Stimulated activated effector memory CD8-positive, alpha-beta T cell treated with anti-CD3 and anti-CD28 coated beads, Interleukin-12 subunit alpha, Interleukin-12 subunit beta, amount 100 ng/mL, for 72 hours (primary cell): Measurements from ENCODE around the gene FOXN1.

Experiments used
- ATAC-seq: fragments of 150-1000 bp; cut with Tn5 transposase; 2 replicates; pipeline ENCODE4 v1.10.0; 2021
- DNase-seq, 2 donors: peaks; one replicate each; pipeline ENCODE4 v3.0.0; 2021 to 2022; ENCODE audit warnings: low spot score in 2 of 2
- H3K27ac Mint-ChIP-seq: one replicate; pipeline ENCODE4 v1.8.0; 2022; ENCODE audit warnings: mild to moderate bottlenecking, mixed read lengths
- H3K36me3 Mint-ChIP-seq: one replicate; pipeline ENCODE4 v1.8.0; 2022; ENCODE audit warnings: mild to moderate bottlenecking, mixed read lengths
- H3K4me1 Mint-ChIP-seq: one replicate; pipeline ENCODE4 v1.8.0; 2022; ENCODE audit warnings: mixed read lengths
- H3K4me3 Mint-ChIP-seq: one replicate; pipeline ENCODE4 v1.8.0; 2022; ENCODE audit warnings: mild to moderate bottlenecking, mixed read lengths
- H3K9me3 Mint-ChIP-seq: one replicate; pipeline ENCODE4 v1.8.0; 2022; ENCODE audit warnings: mixed read lengths

The FOXN1 gene

DNA sequence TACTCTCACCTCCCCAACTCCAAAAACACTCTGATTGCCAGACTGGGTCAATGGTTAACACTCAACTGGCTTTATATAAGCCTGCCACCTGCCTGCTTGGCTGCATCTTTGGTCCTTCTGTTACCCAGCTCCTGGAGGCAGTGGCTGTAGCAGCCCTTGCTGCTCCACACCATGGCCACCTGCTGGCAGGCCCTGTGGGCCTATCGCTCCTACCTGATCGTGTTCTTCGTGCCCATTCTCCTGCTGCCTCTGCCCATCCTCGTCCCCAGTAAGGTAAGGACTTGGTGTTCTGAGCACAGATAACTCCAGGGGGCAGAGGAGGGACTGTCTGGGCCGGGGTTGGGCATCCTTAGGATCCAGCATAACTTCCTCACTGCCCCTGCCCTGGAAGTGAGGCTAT, 32.6 kb upstream of the FOXN1 start, which contains the start of gene SLC13A2:
Gene SLC13A2, plus strand, starts transcription at position 103 of the 400 bp plus-strand sequence. Its CDS starts 69 bp downstream, at position 172.
- ATAC-seq (no peak), DNase-seq (no peak)
- no peaks in the 10 kb centered on the region for H3K9me3 Mint-ChIP-seq
- no peak within 1 kb of the TSS for H3K27ac Mint-ChIP-seq
- H3K36me3 Mint-ChIP-seq: no peaks in the 10 kb centered on the region
- H3K4me1 Mint-ChIP-seq: peaks cover 23% of the 10 kb centered on the region
- no peak within 1 kb of the TSS for H3K4me3 Mint-ChIP-seq

DNA sequence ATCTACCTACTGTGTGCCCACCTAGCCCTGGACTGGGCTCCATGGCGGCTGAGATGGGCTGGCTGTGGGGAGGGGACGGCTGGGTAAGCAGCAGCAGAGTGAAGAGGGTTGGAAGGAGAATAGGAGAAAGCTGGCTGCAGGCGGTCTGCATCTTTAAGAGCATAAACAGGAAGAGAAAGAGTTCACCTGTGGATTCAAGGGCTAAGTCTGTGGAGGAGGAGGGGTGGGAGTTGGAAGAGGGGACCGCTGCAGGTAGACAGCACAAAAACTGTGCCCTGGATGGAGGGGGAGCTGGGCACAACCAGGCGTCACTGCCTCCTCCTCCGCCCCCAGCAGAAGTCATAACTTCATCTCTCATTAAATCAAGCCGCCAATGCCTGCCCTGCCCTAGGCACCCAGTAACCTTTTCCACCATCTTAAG, 32.0 kb upstream of the FOXN1 start:
- Mint-ChIP-seq H3K4me1 (peaks cover 17% of the 10 kb centered on the region), H3K9me3 (no peaks in the 10 kb centered on the region), H3K27ac (no peak overlapping the region), H3K4me3 (no peak overlapping the region), H3K36me3 (no peaks in the 10 kb centered on the region)
- DNase-seq: no peak
- ATAC-seq: no peak

DNA sequence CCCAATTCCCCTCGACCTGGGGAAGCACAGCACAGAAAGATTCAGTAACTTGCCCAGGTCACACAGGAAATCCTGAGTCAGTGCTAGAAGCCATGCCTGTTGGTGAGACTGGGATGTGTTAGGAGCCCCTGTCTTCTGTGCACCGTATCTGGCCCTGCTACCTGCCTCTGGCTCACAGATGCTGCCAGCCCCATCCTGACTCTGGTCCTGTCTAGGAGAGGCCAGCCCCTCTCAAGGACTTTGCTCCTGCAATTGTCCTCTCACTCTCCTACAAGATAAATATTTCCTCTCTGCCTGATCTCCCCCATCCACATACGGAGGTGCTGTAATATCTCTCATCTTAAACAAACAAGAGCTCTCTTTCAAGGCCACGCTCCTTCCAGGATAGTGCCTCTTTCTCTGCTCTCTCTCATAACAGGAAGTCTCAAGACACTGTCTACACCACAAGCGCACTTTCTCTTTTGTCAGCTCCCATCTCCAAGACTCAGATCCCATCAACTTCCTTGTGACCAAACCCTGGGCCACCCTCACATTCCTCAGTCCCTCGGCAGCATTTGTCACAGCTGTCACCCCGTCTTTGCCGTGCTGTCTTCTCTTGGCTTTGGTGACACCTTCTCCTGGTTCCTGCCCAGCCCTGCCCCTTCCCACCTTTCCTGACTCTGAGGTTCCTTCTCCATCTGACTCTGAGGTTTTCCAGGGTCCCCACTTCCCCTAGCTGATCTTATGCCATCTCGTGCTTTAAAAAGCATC, 30.8 kb upstream of the FOXN1 start:
- Mint-ChIP-seq H3K36me3 (no peaks in the 10 kb centered on the region), H3K27ac (peak overlapping the region; percentile 24), H3K4me1 (peaks cover 17% of the 10 kb centered on the region), H3K9me3 (no peaks in the 10 kb centered on the region), H3K4me3 (no peak overlapping the region)
- ATAC-seq: no peak
- no peak for DNase-seq

DNA sequence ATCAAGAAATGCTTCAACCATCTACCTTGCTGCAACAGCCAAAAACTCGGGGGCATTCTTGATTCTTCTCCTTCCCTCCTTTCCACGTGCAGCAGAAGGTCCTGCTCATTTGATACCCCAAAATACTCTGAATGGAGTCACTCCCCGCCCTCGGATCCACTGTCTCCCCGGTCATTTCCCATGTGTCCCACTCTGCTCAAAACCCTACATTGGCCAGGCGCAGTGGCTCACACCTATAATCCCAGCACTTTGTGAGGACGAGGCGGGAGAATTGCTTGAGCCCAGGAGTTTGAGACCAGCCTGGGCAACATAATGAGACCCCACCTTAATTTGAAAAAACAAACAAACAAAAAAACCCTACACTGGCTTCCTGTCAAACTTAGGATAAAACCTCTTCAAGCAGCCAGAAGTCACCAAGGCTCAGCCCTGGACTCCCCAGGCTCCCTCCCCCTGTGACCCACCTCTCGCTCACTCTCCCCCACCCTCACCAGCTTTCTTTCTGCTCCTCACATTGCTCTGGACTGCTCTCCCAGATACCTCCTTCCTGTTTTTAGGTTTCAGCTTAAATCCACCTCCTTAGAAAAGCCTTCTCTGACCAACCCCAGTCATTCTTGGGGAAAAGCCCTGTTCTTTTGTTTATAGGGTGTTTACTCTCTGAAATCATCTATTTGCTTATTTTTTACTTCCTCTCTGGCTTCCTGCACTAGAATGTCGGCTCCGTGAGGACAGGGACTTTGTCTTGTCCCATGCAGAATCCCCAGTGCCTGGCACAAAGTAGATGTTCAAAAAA, 29.9 kb upstream of the FOXN1 start:
- no peak for ATAC-seq
- no peak overlapping the region for H3K4me3 Mint-ChIP-seq
- H3K36me3 Mint-ChIP-seq: no peaks in the 10 kb centered on the region
- no peak for DNase-seq
- peaks cover 17% of the 10 kb centered on the region for H3K4me1 Mint-ChIP-seq
- H3K9me3 Mint-ChIP-seq: no peaks in the 10 kb centered on the region
- H3K27ac Mint-ChIP-seq: peak overlapping the region; percentile 24

- Mint-ChIP-seq H3K9me3 (no peaks in the 10 kb centered on the region), H3K4me1 (peaks cover 17% of the 10 kb centered on the region), H3K4me3 (no peak overlapping the region), H3K36me3 (no peaks in the 10 kb centered on the region), H3K27ac (no peak overlapping the region)
- DNase-seq: no peak
- ATAC-seq: no peak
Measured at GRCh38 chr17:28477928-28478327, 28.2 kb upstream of the FOXN1 start.

DNA sequence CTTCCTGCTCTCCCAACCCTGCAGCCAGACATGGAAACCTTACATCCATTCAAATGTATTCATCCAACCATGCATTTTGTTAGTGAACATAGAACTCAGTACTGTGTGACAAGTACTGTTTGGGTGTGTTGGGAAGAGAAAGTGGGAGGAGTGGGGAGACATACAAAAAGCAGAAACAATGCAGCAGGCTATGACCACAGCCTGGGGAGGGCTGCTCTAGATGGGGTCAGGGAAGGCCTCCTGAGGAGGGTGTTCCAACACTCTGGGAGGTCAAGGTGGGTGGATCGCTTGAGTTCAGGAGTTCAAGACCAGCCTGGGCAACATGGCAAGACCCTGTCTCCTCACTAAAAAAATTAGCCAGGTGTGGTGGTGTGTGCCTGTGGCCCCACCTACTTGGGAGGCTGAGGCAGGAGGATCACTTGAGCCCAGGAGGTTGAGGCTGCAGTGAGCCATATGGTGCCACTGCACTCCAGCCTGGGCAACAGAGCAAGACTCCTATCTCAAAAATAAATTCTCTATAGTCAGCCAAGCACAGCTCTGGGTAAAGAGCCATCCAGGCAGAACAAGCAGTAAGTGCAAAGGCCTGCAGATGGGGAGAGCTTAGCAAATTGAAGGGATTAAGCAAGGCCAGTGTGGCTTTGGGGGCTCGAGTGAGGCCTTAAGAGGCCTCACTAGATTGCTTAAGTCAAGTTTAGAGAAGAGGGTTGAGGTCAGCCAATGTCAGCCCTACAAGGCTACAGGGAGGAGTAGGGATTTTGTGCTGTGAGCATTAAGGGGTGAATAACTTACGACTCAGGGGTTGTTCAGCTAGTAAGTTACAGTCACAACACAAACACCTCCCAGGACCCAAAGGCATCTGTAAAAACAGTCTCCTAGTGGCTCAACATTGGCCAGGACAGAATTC, 27.2 kb upstream of the FOXN1 start:
- Mint-ChIP-seq H3K36me3 (no peaks in the 10 kb centered on the region), H3K9me3 (no peaks in the 10 kb centered on the region), H3K27ac (no peak overlapping the region), H3K4me1 (peaks cover 19% of the 10 kb centered on the region), H3K4me3 (no peak overlapping the region)
- no peak for DNase-seq
- ATAC-seq: no peak

GRCh38 chr17:28480278-28480677, 25.9 kb upstream of the FOXN1 start:
- peaks cover 25% of the 10 kb centered on the region for H3K4me1 Mint-ChIP-seq
- no peaks in the 10 kb centered on the region for H3K9me3 Mint-ChIP-seq
- no peak overlapping the region for H3K27ac Mint-ChIP-seq
- no peaks in the 10 kb centered on the region for H3K36me3 Mint-ChIP-seq
- DNase-seq: no peak
- no peak for ATAC-seq
- no peak overlapping the region for H3K4me3 Mint-ChIP-seq

DNA sequence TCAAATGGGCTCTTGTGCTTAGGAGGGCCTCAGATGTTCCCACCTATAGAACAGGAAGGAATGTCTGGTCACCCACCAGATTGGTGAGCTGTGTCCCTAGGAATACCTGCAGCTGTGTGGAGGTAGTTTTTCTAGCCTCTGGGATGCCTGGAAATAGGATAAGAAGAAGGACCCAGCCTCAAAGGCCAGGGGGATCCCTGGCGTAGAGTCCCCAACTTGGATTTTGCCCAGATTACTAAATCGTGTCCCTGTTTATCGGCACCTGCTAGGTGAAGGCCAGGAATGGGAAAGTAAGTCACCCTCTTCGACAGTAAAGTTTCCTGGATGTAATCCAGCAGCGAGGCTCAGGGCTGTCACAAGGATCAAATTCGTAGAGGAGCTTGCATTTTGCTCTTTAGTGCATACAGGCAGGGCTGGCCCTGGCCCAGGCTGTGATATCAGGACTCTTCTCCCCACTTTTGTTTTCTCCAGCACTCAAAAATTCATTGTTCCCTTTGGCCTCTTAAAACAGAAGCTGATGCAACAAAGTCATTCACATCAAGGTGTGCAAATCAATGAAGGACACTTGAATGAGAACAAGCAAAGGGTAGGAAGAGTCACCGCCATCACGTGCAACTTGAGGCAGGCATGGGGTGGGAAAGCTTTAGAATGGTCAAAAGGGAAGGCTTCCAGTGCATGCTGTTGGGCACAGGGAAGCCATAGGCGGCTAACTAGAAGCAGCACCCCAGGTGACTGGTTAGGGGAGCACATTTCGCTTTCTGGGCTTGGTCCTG, 25.2 kb upstream of the FOXN1 start:
- Mint-ChIP-seq H3K4me3 (no peak overlapping the region), H3K4me1 (peaks cover 18% of the 10 kb centered on the region), H3K9me3 (no peaks in the 10 kb centered on the region), H3K27ac (no peak overlapping the region), H3K36me3 (no peaks in the 10 kb centered on the region)
- no peak for DNase-seq
- ATAC-seq: no peak

DNA sequence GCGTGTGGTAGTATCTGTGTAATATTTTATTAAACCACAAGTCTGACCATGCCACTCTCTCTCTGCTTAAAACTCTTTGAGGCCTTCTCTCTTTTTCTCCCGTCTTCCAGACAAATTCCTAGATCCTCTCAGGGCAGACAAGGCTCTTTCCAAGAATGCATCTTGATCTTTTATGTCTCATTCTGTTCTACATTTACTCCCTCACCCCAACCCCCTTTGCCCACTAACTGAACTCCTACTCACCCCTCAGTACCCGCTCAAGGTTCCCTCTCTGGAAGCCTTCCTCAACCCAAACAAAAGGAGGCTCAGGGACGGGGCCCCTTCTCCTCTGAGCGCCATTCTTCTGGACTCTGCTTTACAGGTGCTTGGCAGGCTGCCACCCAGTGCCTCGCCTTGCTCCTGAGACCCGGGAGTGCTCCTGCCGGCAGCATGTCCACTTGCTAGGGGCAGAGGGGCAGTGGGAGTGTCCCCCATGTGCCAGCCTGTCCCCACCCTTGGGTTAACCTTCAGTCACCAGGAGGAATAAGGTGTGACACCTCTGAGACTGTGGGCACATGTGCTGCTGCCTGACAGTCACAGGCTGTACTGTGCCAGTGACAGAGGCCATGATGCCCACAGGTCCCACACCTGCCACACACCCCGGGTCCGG, 23.5 kb upstream of the FOXN1 start:
- ATAC-seq (no peak), DNase-seq (no peak)
- Mint-ChIP-seq H3K27ac (no peak overlapping the region), H3K9me3 (no peaks in the 10 kb centered on the region), H3K4me3 (no peak overlapping the region), H3K36me3 (no peaks in the 10 kb centered on the region), H3K4me1 (peaks cover 11% of the 10 kb centered on the region)

- Mint-ChIP-seq H3K27ac (no peak overlapping the region), H3K9me3 (no peaks in the 10 kb centered on the region), H3K36me3 (no peaks in the 10 kb centered on the region), H3K4me3 (no peak overlapping the region), H3K4me1 (peaks cover 11% of the 10 kb centered on the region)
- ATAC-seq (peak; percentile 71), DNase-seq (no peak)
Measured at GRCh38 chr17:28484296-28484695, 21.9 kb upstream of the FOXN1 start.

- Mint-ChIP-seq H3K36me3 (no peaks in the 10 kb centered on the region), H3K4me3 (no peak overlapping the region), H3K27ac (no peak overlapping the region), H3K4me1 (peaks cover 11% of the 10 kb centered on the region), H3K9me3 (no peaks in the 10 kb centered on the region)
- no peak for ATAC-seq
- no peak for DNase-seq
Measured at GRCh38 chr17:28485049-28485448, 21.1 kb upstream of the FOXN1 start.

DNA sequence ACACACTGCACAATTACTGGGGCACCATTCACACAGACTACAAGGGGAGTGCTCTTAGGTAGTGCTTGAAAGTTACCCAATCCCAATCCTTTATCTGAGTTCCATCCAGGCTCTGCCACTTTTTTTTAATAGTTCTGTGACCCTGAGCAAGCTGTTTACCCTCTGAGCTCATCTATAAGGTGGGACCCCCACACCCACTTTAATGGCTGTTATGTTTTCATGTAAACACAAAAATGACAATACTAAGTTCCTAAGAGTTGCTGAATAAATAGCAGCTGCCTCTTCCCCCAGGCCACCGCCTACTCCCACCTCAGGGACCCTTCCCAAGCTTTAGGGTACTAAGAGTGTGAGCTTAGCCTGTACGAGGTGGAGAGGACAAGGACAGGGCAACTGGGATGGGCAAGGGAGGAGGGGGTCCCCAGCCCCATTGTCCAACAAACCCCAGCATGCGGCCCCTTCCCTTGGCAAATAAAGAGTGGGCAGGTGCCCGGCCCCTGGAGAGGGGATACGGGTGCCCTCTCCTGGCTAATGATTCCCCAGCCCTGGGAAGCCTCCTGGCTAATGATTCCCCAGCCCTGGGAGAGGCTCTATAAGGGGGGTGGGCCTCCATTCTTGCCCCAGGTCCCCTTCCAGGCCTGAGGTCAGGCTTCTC, 18.1 kb upstream of the FOXN1 start:
- Mint-ChIP-seq H3K9me3 (no peaks in the 10 kb centered on the region), H3K4me1 (peaks cover 11% of the 10 kb centered on the region), H3K36me3 (no peaks in the 10 kb centered on the region), H3K27ac (no peak overlapping the region), H3K4me3 (no peak overlapping the region)
- no peak for DNase-seq
- no peak for ATAC-seq

GRCh38 chr17:28488533-28489276, 17.4 kb upstream of the FOXN1 start:
- no peaks in the 10 kb centered on the region for H3K9me3 Mint-ChIP-seq
- H3K4me3 Mint-ChIP-seq: no peak overlapping the region
- peaks cover 11% of the 10 kb centered on the region for H3K4me1 Mint-ChIP-seq
- DNase-seq (no peak), ATAC-seq (no peak)
- H3K36me3 Mint-ChIP-seq: no peaks in the 10 kb centered on the region
- no peak overlapping the region for H3K27ac Mint-ChIP-seq
